Neural crest cell (in vitro differentiated cells): ENCODE measurements around the gene GNAO1. TPM values are rescaled to one million over a fixed set of nuclear protein-coding genes. Genes with fewer than 3 reads are reported as not detected.
"Not testable (repeated sequence)": the region's sequence is repeated elsewhere in the genome, so short reads cannot be mapped to it uniquely, and the experiment has no call there.

Source experiments
- DNase-seq: peaks from one replicate; pipeline ENCODE4 v3.0.0; 2021; ENCODE audit warnings: low read depth, mixed read lengths, low spot score
- H3K27ac Mint-ChIP-seq: one replicate; pipeline ENCODE4 v1.8.0; 2021; ENCODE audit warnings: mild to moderate bottlenecking, mixed read lengths; ENCODE audit not compliant: unreplicated experiment
- H3K27me3 Mint-ChIP-seq: 2 replicates; pipeline ENCODE4 v1.8.0; 2021; ENCODE audit warnings: low read depth, mild to moderate bottlenecking, mixed read lengths
- H3K36me3 Mint-ChIP-seq: 2 replicates; pipeline ENCODE4 v1.8.0; 2021; ENCODE audit warnings: low read depth, mild to moderate bottlenecking, mixed read lengths
- H3K4me1 Mint-ChIP-seq: 2 replicates; pipeline ENCODE4 v1.8.0; 2021; ENCODE audit warnings: mixed read lengths
- H3K4me3 Mint-ChIP-seq: one replicate; pipeline ENCODE4 v1.8.0; 2021; ENCODE audit warnings: mild to moderate bottlenecking, mixed read lengths
- H3K9me3 Mint-ChIP-seq: 2 replicates; pipeline ENCODE4 v1.8.0; 2021; ENCODE audit warnings: mixed read lengths
- total RNA-seq: library from RNA; stranded (reverse); gene quantifications from 2 replicates; pipeline ENCODE4 v1.2.1, GENCODE V29; 2021
- TF ChIP-seq, protein P1 (sequence below): fragments of 200-600 bp; sonication (generic); conservative IDR thresholded peaks from 2 replicates; pipeline ENCODE4 v1.5.0; 2021; ENCODE audit warnings: antibody characterized with exemption, mild to moderate bottlenecking

GNAO1 gene
- total RNA-seq, 1 donor from 2014 or later, result 22.2 TPM

DNA sequence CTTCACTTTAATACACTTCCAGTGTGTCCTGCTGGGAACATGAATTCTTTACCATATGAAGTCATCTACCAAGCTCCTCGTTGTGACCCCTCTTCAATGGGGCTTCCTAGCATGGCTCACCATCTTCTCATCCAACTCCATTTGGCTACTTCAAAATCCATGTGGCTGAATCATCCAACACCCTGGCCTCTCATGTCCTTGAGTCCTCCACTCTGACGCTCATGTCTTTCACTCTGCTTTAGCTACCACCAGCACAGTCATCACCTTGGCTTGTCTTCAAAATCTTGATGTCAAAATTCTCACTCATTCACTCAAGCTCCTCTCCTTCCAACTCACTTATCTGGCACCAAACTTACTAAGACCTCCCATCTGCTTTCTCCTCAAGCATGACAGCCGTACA lies 198.3 kb downstream of the GNAO1 start:
- H3K36me3 Mint-ChIP-seq, result peaks cover 54% of the 10 kb centered on the region
- H3K27ac Mint-ChIP-seq, result no peak overlapping the region
- TF ChIP-seq, protein P1, sequence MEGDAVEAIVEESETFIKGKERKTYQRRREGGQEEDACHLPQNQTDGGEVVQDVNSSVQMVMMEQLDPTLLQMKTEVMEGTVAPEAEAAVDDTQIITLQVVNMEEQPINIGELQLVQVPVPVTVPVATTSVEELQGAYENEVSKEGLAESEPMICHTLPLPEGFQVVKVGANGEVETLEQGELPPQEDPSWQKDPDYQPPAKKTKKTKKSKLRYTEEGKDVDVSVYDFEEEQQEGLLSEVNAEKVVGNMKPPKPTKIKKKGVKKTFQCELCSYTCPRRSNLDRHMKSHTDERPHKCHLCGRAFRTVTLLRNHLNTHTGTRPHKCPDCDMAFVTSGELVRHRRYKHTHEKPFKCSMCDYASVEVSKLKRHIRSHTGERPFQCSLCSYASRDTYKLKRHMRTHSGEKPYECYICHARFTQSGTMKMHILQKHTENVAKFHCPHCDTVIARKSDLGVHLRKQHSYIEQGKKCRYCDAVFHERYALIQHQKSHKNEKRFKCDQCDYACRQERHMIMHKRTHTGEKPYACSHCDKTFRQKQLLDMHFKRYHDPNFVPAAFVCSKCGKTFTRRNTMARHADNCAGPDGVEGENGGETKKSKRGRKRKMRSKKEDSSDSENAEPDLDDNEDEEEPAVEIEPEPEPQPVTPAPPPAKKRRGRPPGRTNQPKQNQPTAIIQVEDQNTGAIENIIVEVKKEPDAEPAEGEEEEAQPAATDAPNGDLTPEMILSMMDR, result no peak
- no peaks in the 10 kb centered on the region for H3K4me1 Mint-ChIP-seq
- no peaks in the 10 kb centered on the region for H3K27me3 Mint-ChIP-seq
- DNase-seq, result no peak
- H3K4me3 Mint-ChIP-seq, result no peak overlapping the region
- peaks cover 12% of the 10 kb centered on the region for H3K9me3 Mint-ChIP-seq

DNA sequence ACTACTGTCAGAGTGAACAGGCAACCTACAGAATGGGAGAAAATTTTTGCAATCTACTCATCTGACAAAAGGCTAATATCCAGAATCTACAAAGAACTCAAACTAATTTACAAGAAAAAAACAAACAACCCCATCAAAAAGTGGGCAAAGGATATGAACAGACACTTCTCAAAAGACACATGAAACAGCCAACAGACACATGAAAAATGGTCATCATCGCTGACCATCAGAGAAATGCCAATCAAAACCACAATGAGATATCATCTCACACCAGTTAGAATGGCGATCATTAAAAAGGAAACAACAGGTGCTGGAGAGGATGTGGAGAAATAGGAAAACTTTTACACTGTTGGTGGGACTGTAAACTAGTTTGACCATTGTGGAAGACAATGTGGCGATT lies 205.4 kb downstream of the GNAO1 start:
- peaks cover 14% of the 10 kb centered on the region for H3K9me3 Mint-ChIP-seq
- peaks cover 17% of the 10 kb centered on the region for H3K4me1 Mint-ChIP-seq
- not testable (repeated sequence) for H3K4me3 Mint-ChIP-seq, H3K27me3 Mint-ChIP-seq, DNase-seq, H3K27ac Mint-ChIP-seq
- H3K36me3 Mint-ChIP-seq, result peaks cover 48% of the 10 kb centered on the region

DNA sequence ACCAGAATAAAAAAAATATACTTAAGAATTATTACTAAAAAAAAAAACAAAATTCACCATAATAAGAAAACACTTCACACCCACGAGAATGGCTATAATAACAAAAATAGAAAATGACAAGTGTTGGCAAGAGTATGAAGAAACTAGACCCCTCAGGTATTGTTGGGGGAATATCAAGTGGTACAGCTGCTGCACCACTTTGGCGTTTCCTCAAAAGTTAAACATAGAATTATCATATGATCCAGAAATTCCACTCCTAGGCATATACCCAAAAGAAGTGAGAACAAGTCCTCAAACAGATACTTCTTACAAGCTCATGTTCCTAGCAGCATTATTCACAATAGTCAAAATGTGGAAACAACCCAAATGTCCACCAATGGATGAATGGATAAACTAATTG lies 207.8 kb downstream of the GNAO1 start:
- H3K4me1 Mint-ChIP-seq, result peaks cover 17% of the 10 kb centered on the region
- TF ChIP-seq, protein P1, result no peak
- H3K9me3 Mint-ChIP-seq, result peaks cover 6% of the 10 kb centered on the region
- H3K4me3 Mint-ChIP-seq, result no peak overlapping the region
- no peak for DNase-seq
- peaks cover 31% of the 10 kb centered on the region for H3K36me3 Mint-ChIP-seq
- H3K27me3 Mint-ChIP-seq, result no peaks in the 10 kb centered on the region
- no peak overlapping the region for H3K27ac Mint-ChIP-seq

DNA sequence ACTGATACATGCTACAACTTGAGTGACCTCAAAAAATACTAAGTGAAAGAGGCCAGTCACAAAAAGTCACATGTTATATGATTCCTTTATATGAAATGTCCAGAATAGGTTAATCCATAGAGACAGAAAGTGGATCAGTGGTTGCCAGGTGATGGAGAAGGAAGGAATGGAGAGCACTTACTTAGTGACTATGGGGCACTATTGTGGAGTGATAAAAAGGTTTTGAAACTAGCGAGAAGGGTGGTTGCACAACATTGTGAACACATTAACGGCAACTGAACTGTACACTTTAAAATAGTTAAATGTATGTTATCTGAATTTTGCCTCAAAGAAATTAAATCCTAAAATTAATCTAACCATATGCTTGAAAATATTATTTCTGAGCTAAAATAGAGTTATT lies 208.2 kb downstream of the GNAO1 start:
- TF ChIP-seq, protein P1, result no peak
- DNase-seq, result no peak
- peaks cover 29% of the 10 kb centered on the region for H3K36me3 Mint-ChIP-seq
- H3K4me3 Mint-ChIP-seq, result no peak overlapping the region
- peaks cover 17% of the 10 kb centered on the region for H3K4me1 Mint-ChIP-seq
- no peaks in the 10 kb centered on the region for H3K27me3 Mint-ChIP-seq
- H3K9me3 Mint-ChIP-seq, result peaks cover 5% of the 10 kb centered on the region
- no peak overlapping the region for H3K27ac Mint-ChIP-seq

DNA sequence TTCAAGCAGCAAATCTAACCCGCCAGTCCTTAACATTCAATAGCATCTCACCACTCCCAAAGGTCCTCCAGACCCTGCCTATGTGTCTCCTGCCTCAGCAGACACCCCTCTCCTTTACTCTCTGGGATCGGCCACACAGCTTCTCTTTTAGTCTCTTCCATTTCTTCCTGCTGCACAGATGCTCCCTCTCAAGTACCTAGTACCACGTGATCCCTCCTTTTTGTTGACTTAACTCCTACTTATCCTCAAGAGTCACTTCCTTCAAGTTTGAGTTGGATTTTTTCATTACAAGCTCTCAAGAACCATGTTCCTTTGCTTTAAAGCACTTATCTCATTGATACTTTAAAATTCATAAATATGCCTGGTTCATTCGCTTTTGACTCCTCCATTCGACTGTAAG lies 209.2 kb downstream of the GNAO1 start:
- Mint-ChIP-seq H3K36me3 (peaks cover 25% of the 10 kb centered on the region), H3K9me3 (peaks cover 5% of the 10 kb centered on the region), H3K27ac (peak overlapping the region; percentile 44), H3K27me3 (no peaks in the 10 kb centered on the region), H3K4me1 (peaks cover 19% of the 10 kb centered on the region), H3K4me3 (no peak overlapping the region)
- TF ChIP-seq, protein P1, result no peak
- no peak for DNase-seq

DNA sequence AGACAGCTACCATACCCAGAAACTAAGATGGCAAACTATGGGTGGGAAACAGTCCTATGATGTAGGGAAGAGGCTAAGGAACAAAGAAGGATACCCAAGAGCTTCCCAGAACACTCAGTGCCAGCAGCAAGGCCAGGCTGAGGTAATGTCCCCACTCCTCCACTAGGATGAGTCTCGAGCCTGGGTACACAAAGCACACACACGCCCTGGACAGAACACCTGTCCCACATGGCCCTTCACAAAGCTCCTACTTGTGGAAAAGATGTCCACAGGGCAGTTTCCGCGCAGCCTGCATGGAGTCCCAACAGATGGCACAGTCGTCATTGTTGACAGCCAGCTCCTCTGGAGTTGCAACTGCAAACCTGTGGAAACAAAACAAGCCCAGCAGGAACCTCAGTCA lies 210.2 kb downstream of the GNAO1 start:
- no peaks in the 10 kb centered on the region for H3K27me3 Mint-ChIP-seq
- peaks cover 2% of the 10 kb centered on the region for H3K9me3 Mint-ChIP-seq
- peaks cover 22% of the 10 kb centered on the region for H3K36me3 Mint-ChIP-seq
- H3K4me1 Mint-ChIP-seq, result peaks cover 20% of the 10 kb centered on the region
- peak overlapping the region; percentile 35 for H3K27ac Mint-ChIP-seq
- no peak for DNase-seq
- TF ChIP-seq, protein P1, result peak; percentile 50
- no peak overlapping the region for H3K4me3 Mint-ChIP-seq
